GM21515 (cell line): Measurements from ENCODE around the gene FN3K.

Experiments
- ATAC-seq: cut with Tn5 transposase; IDR thresholded peaks from one replicate; pipeline ENCODE4 v1.9.1; 2021; ENCODE audit not compliant: unreplicated experiment

FN3K gene

GRCh38 chr17:82734987-82735866 is at the start of gene FN3K:
TSS of gene FN3K (plus strand) at chr17:82735615. CDS start at chr17:82735637, 22 bp downstream.
- no peak for ATAC-seq

DNA sequence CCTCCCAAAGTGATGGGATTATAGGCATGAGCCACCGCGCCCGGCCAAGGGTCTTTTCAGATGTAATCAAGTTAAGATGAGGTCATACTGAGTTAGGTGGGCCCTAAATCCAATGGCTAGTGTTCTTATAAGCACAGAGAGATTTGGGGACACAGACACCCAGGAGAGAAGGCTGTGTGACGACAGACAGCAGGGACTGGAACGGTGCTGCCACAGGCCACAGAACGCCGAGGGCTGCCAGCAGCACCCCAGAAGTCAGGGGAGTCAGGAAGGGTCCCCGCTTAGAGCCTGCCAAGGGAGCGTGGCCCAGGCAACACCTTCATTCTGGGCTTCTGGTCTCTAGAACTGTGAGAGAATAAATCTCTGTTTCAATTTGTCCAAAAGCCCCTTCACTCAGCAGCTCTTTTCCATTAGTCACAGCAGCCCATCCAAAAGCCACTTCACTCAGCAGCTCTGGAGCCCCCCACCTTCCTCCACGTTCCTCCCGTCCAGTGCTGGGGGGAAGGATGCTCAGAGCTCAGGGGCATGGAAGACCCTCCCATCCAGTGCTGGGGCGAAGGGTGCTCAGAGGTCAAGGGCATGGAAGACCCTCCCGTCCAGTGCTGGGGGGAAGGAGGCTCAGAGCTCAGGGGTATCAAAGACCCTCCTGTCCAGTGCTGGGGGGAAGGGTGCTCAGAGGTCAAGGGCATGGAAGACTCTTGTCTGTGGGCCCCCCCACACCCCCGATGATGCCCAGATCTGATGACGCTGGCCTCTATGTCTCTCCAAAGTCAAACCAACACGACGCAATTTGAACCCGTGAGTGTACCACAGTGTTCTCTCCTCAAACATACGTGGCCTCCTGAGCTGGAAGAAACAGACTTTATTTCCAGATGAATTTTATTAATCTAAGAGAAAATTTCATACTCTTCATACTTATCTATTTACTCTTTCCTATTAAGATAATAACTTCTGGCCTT is 48.8 kb upstream of the FN3K start:
- no peak for ATAC-seq

DNA sequence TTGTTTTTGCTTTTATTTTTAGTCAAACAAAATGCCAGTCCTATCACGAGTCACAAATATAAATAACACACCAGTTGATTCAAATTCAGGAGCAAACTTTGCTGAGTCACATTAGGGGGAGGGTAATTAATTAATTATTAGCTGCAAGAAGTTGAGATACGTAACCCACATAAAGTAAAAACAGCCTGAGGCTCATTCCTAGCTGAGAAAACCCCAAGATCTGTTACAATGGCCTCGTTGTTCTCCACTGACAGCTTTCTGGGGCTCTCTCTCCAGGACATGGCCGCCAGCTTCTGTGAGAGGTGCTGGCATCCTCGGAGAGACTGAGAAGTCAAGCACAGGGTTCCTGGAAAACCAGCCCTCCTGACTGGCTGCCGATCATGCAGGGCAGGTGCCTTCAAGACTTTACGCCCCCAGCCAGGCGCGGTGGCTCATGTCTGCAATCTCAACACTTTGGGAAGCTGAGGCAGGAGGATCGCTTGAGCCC is 48.0 kb upstream of the FN3K start:
- no peak for ATAC-seq

GRCh38 chr17:82687871-82688270 is 47.5 kb upstream of the FN3K start:
- no peak for ATAC-seq

- ATAC-seq = no peak
Measured at GRCh38 chr17:82689077-82689476, 46.3 kb upstream of the FN3K start.

GRCh38 chr17:82690786-82691489 is 44.5 kb upstream of the FN3K start:
- no peak for ATAC-seq

DNA sequence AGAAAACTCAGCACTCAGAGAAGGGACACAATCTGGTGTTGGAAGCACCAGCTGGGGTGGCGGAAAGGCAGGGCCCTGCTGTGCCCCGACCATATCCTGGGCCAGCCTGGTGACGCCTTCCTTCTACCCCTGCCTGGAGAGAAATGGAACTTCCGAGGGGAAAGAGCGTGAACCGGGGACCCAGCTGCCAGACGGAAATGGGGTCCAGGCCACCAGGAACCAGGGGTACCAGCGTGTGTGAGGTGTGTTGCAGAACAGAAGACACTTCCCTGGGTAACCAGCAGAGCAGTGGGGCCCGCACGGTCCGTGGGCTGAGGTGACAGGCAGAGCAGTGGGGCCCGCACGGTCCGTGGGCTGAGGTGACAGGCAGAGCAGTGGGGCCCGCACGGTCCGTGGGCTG is 43.7 kb upstream of the FN3K start:
- no peak for ATAC-seq

DNA sequence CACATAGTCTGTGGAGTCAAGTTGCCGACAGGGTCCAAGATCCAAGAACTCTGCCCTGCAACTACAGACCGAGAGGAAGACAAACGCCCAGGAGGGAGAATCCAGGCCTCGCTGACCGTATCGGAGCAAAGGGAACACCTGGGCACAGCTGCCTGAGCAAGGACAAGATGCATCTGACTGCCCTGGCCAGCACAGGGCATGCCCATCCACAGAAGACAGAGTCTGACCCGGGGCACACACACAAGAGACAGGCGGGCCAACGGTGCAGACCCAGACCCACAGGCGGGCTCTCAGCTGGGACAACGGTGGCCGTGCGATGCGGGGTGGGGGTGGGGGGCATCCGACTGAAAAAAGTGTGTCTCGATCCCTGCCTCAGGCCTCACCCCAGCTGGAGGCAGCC is 43.1 kb upstream of the FN3K start:
- ATAC-seq = no peak

GRCh38 chr17:82693168-82693867 is 42.1 kb upstream of the FN3K start:
- ATAC-seq = no peak

- ATAC-seq = no peak
Measured at GRCh38 chr17:82694647-82695046, 40.8 kb upstream of the FN3K start.

DNA sequence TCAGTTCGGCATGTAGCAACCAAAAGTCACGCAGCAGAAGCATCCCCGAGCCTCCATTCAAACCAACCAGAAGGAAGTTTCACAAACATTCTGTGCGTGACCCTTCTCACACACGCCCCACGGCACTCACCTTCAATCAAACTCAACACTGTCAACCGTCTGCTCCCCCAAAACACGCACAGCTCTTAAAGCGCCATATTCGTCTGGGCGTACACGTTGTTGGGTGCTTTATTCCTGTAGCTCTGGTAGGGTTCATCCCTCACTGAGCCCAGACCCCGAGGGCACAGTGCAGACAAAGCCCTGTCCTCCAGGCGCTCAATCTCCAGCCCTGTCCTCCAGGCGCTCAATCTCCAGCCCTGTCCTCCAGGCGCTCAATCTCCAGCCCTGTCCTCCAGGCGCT is 39.2 kb upstream of the FN3K start:
- ATAC-seq = no peak

DNA sequence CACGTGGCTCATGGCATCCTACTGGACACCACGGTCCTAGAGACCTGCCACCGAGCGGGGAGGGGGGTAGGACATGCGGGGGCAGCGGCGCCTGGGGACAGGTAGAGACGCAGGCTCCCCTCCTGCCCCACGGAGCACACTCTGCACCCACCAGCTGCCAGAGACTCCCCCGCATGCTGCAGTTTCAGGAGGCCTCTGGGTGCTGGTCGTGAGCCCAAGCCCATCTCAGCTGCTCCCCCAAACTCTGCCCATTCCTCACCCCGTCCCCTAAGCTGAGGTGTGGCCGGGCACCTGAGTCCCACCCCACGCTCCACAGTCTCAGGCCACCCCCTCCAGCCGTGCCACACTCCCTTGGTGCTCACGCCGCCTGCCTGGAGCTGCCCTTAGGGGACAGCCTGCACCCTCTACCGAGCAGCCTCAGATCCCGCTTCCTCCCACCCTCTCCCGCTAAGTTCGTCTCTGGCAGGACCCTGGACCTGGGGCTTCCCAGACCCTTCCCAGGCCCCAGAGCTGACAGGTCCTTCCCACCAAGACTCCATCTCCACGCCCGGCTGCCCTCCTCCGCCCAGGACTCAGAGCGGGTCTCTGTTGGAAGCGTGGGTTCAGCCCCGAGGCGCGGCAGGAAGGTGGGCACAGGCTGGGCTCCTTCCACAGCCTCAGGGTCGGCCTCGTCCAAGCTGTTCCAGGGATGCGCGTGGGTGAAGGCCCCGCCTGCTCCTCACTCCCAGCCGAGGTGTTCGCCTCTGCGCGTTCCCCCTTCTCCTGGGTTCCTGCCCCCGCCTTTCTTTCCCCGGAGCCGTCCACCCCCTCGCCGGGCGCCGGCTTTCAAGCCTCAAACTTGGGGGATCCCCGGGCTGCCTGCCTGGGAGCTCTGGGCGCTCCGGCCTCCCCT is 38.3 kb upstream of the FN3K start:
- no peak for ATAC-seq

DNA sequence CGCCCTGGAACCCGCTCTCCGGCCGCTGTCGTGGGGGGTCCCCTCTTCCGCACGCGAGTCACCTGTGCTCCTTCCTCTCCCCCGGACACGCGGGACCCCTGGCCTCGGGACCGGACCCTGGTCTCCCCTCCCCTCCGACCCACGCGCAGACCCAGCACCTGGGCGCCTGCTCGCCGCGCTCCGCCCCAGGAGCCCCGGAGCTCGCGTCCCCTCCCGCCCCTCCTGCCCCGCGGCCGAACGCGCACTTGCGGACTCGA is 37.7 kb upstream of the FN3K start:
- no peak for ATAC-seq

- ATAC-seq = peak; percentile 95
Measured at GRCh38 chr17:82698065-82698973, 37.1 kb upstream of the FN3K start, which contains the start of gene RAB40B. TSS of gene RAB40B (minus strand) at chr17:82698698. CDS start at chr17:82698596, 102 bp downstream.

- ATAC-seq = no peak
Measured at GRCh38 chr17:82698974-82699442, 36.4 kb upstream of the FN3K start.

DNA sequence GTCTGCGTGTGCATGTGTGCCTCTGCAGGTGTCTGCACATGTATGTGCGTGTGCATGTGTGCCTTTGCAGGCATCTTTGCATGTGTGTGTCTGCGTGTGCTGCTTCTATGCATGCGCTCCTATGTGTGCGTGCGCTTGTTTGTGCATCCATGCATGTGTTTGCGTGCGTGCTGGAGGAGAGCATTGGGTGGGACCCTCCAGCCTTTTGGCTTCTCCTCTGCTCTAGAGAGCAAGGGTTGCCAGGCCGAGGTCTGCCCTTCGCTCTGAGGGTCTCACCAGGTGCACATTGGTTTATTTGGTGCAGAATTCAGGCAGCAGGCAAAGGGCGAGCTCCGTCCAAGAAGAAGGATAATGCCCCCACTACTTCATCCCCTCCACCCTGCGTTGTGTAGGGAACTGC is 35.9 kb upstream of the FN3K start:
- no peak for ATAC-seq

GRCh38 chr17:82702231-82702927 is 33.0 kb upstream of the FN3K start:
- ATAC-seq = no peak
